ENCODE results near the gene NGF.

The NGF gene

GRCh38 chr1:115337276-115337632 is 795 bp downstream of the NGF start:
- H3K4me3 ChIP-seq (replicated peaks; ENCODE audit: low read depth, low read length): peak overlapping the region; percentile 87
- no peak for TF ChIP-seq CTCF (IDR thresholded peaks at IDR 0.05; ENCODE audit: low read depth, low read length, missing control alignments)
- DNase-seq (ENCODE audit: extremely low read depth, low read depth): no peak

- H3K4me3 ChIP-seq (replicated peaks; ENCODE audit: low read depth, low read length): peak overlapping the region; percentile 87
- DNase-seq (ENCODE audit: extremely low read depth, low read depth): no peak
- TF ChIP-seq CTCF (IDR thresholded peaks at IDR 0.05; ENCODE audit: low read depth, low read length, missing control alignments): no peak
Measured at GRCh38 chr1:115336741-115337140, 1.3 kb downstream of the NGF start.

GRCh38 chr1:115332813-115333608 is 5.0 kb downstream of the NGF start:
- no peak for DNase-seq (ENCODE audit: extremely low read depth, low read depth)
- TF ChIP-seq CTCF (IDR thresholded peaks at IDR 0.05; ENCODE audit: low read depth, low read length, missing control alignments): no peak

GRCh38 chr1:115331558-115332331 is 6.3 kb downstream of the NGF start:
- TF ChIP-seq CTCF (IDR thresholded peaks at IDR 0.05; ENCODE audit: low read depth, low read length, missing control alignments): no peak
- H3K4me3 ChIP-seq (replicated peaks; ENCODE audit: low read depth, low read length): no peak overlapping the region
- DNase-seq (ENCODE audit: extremely low read depth, low read depth): no peak

More at GRCh38 chr1:115332813-115333608, 5.0 kb downstream of the NGF start:
- H3K4me3 ChIP-seq (replicated peaks; ENCODE audit: low read depth, low read length): no peak overlapping the region

- H3K4me3 ChIP-seq (replicated peaks; ENCODE audit: low read depth, low read length): 0 out of 2 replicates have a peak overlapping the region, but pooled peaks have one; percentile 4
- peak; percentile 46 for TF ChIP-seq CTCF (IDR thresholded peaks at IDR 0.05; ENCODE audit: low read depth, low read length, missing control alignments)
- peak; percentile 95 for DNase-seq (ENCODE audit: extremely low read depth, low read depth)
Measured at GRCh38 chr1:115330480-115331013, 7.5 kb downstream of the NGF start.

- no peak for DNase-seq (ENCODE audit: extremely low read depth, low read depth)
- no peak overlapping the region for H3K4me3 ChIP-seq (replicated peaks; ENCODE audit: low read depth, low read length)
- no peak for TF ChIP-seq CTCF (IDR thresholded peaks at IDR 0.05; ENCODE audit: low read depth, low read length, missing control alignments)
Measured at GRCh38 chr1:115329965-115330364, 8.1 kb downstream of the NGF start.

All from HFF-Myc (cell line).